Measurements from ENCODE around the gene FAM241A.
"Not testable (repeated sequence)": the region's sequence is repeated elsewhere in the genome, so short reads cannot be mapped to it uniquely, and the experiment has no call there.

Gene FAM241A

DNA sequence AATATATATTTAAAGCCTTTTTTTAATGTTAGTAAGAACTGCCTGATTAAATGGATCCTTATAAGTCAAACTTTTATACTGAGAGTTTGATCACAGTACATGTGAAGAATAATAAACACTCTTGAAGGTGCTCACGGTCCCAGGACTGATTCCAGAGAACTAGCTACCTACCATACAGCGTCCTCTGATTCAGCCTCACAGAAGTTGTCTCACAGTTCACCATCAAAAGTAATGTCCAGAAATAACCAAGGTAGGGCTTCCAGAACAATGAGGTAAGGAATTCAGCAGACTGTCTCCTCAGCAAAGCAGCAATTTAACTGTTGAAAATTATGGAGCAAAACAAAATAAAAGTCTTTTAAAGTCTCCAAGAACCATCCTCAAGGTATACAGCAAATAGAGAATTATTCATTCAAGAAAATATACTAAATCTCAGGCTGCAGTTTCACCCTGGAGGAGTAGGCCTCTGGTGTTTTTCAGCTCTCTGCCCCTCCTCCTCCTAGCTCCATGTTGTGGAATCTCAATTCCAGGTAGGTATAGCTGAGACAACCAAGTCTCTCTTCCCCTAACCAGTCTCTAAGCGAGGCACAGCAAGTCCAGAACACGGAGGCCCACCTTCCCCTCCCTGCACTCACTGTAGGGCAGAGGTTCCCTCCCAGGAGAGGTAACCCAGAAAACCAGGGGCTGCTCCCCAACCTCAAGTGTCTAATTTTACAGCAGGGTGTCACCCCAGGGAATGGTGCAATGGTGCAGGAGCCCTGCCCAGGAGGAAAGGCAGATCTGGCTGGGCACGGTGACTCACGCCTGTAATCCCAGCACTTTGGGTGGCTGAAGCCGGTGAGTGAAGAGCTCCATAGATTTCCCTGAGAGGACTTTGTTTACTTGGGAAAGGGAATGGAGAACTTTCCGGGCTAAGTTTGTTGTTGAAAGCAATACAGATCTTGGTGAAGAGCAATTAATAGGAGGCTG is 28.6 kb downstream of the FAM241A start:
- no peak for DNase-seq (ENCODE audit: low read depth in 2 of 2)

DNA sequence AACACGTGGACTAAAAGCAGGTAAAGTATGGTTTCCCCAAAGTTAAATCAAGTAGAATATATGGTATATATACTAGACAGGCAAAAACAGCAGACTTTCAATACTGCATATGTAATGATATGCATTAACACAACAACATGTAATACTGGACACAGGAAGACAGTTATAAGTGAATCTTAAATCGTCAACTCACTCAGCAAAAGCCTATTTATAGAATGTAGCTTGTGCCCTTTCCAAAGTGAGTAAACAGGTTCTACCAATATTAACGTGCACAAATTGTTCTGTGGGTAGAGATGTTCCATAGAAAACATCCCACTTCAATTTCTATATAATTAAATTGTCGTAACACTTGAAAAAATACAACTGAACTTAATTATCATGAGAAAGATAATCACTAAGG is 30.6 kb downstream of the FAM241A start:
- DNase-seq (ENCODE audit: low read depth in 2 of 2), result no peak

GRCh38 chr4:112176596-112176995 is 31.3 kb downstream of the FAM241A start:
- DNase-seq (ENCODE audit: low read depth in 2 of 2), result no peak

- not testable (repeated sequence) for DNase-seq (ENCODE audit: low read depth in 2 of 2)
Measured at GRCh38 chr4:112178741-112179140, 33.5 kb downstream of the FAM241A start.

DNA sequence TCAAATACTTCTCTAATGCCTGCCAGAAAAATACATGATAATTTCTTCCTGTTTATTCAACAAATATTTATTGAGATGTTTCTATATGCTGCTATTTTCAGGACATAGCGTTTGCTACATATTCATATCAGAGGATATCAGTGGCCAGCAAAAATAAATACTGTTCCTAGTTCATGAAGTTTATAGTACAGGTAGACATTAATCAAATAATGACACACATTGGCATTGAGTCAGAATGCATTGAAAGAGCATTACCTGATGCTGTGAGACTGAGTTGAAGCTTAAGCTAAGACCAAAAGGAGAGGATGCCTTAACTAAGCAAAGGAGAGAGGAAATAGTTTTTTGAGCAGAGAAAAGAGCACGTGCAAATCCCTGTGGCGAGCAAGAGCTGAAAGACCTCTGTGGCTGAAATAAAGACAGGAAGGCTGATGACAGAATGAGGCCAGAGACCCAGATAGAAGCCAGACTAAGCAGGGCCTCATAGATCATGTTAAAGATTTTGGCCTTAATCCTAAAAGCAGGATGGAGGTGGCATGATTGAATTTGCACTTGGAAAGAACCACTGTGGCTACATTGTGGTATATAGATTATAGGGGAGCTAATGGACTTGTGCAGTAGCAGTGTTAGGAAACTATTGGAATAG is 36.2 kb downstream of the FAM241A start:
- DNase-seq (ENCODE audit: low read depth in 2 of 2), result no peak

DNA sequence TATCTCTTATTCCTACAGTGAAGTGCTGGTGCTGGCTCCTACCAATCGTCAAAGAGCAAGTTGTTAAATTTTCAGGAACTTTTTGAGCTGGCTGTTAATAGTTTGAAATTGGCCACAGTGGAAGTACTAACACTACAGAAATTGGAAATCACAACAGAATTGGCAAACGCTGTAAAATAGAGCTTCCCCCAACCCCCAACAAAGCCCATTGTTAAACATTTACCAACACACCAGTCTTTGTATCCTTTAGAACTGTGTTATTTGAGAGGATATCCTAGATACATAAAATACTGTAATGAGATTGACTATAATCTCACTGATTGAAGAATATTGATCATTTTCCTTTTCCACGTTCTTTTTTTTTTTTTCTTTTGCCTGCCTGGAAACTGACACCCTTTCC is 37.4 kb downstream of the FAM241A start:
- no peak for DNase-seq (ENCODE audit: low read depth in 2 of 2)

DNA sequence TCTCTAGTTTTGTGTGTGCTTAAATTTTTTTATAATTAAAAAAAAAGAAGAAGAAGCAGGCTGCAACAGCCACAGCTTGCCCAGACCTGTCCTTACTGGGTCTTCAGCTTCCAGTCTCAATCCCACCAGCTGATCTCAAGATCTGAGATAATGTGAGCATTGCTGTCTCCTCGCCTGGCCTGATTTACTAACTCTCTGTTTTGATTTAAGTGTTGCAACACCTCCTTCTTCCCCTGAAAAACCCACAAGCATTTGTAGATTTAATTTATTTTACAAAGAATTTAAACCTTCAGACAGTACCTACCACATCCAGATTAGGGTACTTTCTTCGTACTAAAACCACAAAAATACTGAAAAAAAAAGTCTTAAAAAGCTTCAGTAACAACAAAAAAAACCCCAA is 38.0 kb downstream of the FAM241A start:
- DNase-seq (ENCODE audit: low read depth in 2 of 2), result no peak

DNA sequence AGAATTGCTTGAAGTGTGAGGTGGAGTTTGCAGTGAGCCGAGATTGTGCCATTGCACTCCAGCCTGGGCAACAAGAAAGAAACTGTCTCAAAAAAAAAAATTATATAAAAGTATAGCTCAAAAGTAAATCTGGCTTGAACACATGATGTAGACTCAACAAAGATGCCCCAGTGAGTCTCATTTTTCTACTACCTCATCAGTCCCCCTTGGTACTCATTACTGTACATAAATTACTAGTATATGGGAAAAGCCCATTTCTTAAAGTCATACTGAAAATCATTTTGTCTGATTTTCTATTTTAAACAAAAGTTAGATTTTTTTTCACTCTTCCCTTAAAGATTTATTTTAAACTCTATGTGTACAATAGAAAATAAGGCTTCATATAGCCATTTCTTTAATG is 39.2 kb downstream of the FAM241A start:
- DNase-seq (ENCODE audit: low read depth in 2 of 2), result no peak

GRCh38 chr4:112185334-112185733 is 40.1 kb downstream of the FAM241A start:
- DNase-seq (ENCODE audit: low read depth in 2 of 2), result no peak

- no peak for DNase-seq (ENCODE audit: low read depth in 2 of 2)
Measured at GRCh38 chr4:112185740-112186670, 40.8 kb downstream of the FAM241A start.

- no peak for DNase-seq (ENCODE audit: low read depth in 2 of 2)
Measured at GRCh38 chr4:112189754-112190153, 44.5 kb downstream of the FAM241A start.

GRCh38 chr4:112190684-112191083 is 45.4 kb downstream of the FAM241A start:
- no peak for DNase-seq (ENCODE audit: low read depth in 2 of 2)

DNA sequence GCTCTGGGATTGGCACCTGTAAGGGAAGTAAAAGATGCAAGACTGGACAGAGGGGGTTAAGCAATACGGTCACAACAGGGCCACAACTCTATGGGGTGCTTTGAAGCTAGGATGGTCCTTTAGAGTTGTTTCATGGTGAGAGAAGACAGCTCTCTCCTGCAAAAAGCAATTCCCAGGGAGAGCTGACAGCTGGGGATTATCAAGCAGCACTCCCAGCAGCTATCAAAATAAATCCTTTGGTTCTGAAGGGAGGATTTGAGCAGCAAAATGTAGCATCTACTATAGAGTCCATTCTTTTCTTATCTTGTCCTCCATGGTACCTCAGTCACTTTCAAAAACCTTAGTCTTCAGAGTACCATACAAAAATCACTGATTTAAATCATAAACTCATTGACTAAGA is 51.2 kb downstream of the FAM241A start:
- DNase-seq (ENCODE audit: low read depth in 2 of 2), result no peak

DNA sequence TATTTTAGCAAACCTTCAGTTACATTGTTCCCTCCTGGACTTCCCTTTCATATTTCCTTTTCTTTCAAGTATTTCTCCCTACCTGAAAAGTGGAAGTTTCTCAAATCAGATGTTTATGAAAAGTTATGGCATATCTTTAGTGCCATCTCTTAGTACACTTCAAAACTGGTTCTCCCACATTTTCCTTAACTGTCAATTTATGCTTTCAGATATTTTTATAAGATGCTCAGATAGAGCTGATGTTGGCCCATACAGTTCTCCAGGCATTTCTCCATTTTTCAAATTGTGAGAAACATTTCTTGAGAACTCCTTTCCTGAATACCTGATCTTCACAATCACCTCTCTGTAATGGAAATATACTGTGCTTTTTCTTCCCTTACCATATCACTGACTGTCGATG is 53.8 kb downstream of the FAM241A start:
- no peak for DNase-seq (ENCODE audit: low read depth in 2 of 2)

GRCh38 chr4:112201915-112202505 is 56.8 kb downstream of the FAM241A start:
- DNase-seq (ENCODE audit: low read depth in 2 of 2), result no peak

GRCh38 chr4:112203593-112203992 is 58.3 kb downstream of the FAM241A start:
- no peak for DNase-seq (ENCODE audit: low read depth in 2 of 2)

DNA sequence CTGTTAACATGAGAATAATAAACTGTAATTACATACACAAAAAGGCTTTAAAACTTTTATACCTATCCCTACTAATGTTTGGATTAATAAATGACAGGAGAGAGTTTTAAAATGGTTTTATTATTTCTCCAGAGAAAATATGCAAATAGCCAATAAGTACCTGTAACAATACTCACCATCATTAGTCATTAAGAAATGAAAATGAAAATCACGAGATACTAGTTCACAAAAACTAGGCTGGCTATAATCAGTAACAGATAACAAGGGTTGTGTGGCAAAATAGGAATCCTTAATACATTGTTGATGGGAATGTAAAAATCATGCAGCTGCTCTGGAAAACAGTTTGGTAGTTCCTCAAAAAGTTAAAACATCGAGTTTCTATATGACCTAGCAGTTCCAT is 61.2 kb downstream of the FAM241A start:
- DNase-seq (ENCODE audit: low read depth in 2 of 2), result no peak

- DNase-seq (ENCODE audit: low read depth in 2 of 2), result not testable (repeated sequence)
Measured at GRCh38 chr4:112208137-112209095, 63.2 kb downstream of the FAM241A start.

DNA sequence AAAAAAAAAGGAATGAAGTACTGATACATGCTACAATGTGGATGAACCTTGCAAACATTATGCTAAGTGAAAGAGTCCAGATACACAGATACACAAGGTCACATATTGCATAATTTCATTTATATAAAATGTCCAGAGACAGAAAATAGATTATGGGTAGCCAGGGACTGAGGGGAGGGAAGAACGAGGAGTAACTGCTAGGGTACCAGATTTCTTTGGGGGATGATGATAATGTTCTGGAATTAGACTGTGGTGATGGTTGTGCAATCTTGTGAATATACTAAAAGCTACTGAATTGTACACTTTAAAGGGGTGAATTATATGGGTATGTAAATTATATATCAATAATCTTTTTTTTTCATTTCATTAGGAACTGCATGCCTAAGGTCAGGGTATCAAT is 65.5 kb downstream of the FAM241A start:
- no peak for DNase-seq (ENCODE audit: low read depth in 2 of 2)

- no peak for DNase-seq (ENCODE audit: low read depth in 2 of 2)
Measured at GRCh38 chr4:112213091-112213490, 67.8 kb downstream of the FAM241A start.

All from stimulated activated CD8-positive, alpha-beta memory T cell treated with anti-CD3 and anti-CD28 coated beads, Interleukin-7, amount 100 ng/mL, for 4 hours (primary cell).